Psoas muscle (tissue), 8 donors: ENCODE data around the gene WTAP. TPM values are rescaled to one million over a fixed set of nuclear protein-coding genes. Genes with fewer than 3 reads are reported as not detected.

Experiments used
- ATAC-seq, 4 donors: fragments of 200-7000 bp; cut with Tn5 transposase; one replicate each; pipeline ENCODE4 v1.9.1; 2020; ENCODE audit warnings: moderate library complexity in 3 of 4, mild to moderate bottlenecking in 2 of 4
- DNase-seq, 2 donors: peaks; one replicate each; pipeline ENCODE4 v3.0.0-alpha.2; 2020
- H3K27ac ChIP-seq: fragments of 200-600 bp; one replicate; pipeline ENCODE4 v1.8.0; 2022
- H3K27me3 ChIP-seq, 3 donors: fragments of 200-600 bp in 1 of 3; one replicate each; pipeline versions ENCODE4 v1.6.1 to v1.8.0; 2013 to 2022; ENCODE audit warnings: low read length in 2 of 3, mild to moderate bottlenecking in 2 of 3, moderate library complexity in 1 of 3; ENCODE audit not compliant: insufficient read depth in 3 of 3
- H3K36me3 ChIP-seq, 2 donors: fragments of 200-600 bp in 1 of 2; one replicate each; pipeline versions ENCODE4 v1.6.1 to v1.8.0; 2013 to 2022; ENCODE audit warnings: low read depth in 1 of 2, mild to moderate bottlenecking in 1 of 2, moderate library complexity in 1 of 2; ENCODE audit not compliant: insufficient read depth in 1 of 2
- H3K4me1 ChIP-seq: fragments of 200-600 bp; one replicate; pipeline ENCODE4 v1.8.0; 2022
- H3K4me3 ChIP-seq: fragments of 200-600 bp; one replicate; pipeline ENCODE4 v1.8.0; 2022; ENCODE audit warnings: mild to moderate bottlenecking
- H3K9me3 ChIP-seq: fragments of 200-600 bp; one replicate; pipeline ENCODE4 v1.8.0; 2022
- WGBS, 3 donors: extraction: QIAGEN DNeasy Blood & Tissue Kit; methylation state at CpG; one replicate each; pipeline versions ENCODE4 v1.1.6 to v1.1.7; 2013; 5-methylcytosine and 5-hydroxymethylcytosine counted together
- intact Hi-C, 2 donors: fragments of 100-400 bp; cut with DNase I; formaldehyde crosslinking; loops; one replicate each; pipeline versions ENCODE4 v1.11.0 to v1.14.2; 2022
- polyA plus RNA-seq, 3 donors: library from polyadenylated mRNA; stranded (reverse); fragments of 200-250 nt; gene quantifications; one replicate each; pipeline ENCODE4 v1.2.3, GENCODE V29; 2013
- total RNA-seq, 4 donors: library from RNA; stranded (reverse); fragmentation: NEBNext Ultra II Directional in 2 of 4; extraction: Animal tissue kit (Norgen Biotek cat#: 25700) in 2 of 4; gene quantifications; one replicate each; pipeline versions ENCODE4 v1.2.1 to v1.2.4, GENCODE V29; 2021 to 2023
- TF ChIP-seq, protein P1 (sequence below): fragments of 200-600 bp; IDR thresholded peaks from one replicate; pipeline ENCODE4 v1.8.0; 2022; ENCODE audit warnings: antibody characterized with exemption
- donor health status: healthy with polysubstance abuse.
- donor health status: DM: no; HTN: no; CAD: no; lungs with moderate emphysema.
- donor health status: Bipolar disorder and iron deficiency.
- donor health status: healthy.
- donor health status: DM: yes; HTN: yes; CAD: no.
- donor health status: DM: no; HTN: no; CAD: no.
- donor health status: DM: no; HTN: no; CAD: no.
- donor health status: DM: yes; HTN: yes; CAD: no.

Gene WTAP
- total and polyA plus RNA-seq, 7 donors: 51.8 to 284 (median 131) TPM

DNA sequence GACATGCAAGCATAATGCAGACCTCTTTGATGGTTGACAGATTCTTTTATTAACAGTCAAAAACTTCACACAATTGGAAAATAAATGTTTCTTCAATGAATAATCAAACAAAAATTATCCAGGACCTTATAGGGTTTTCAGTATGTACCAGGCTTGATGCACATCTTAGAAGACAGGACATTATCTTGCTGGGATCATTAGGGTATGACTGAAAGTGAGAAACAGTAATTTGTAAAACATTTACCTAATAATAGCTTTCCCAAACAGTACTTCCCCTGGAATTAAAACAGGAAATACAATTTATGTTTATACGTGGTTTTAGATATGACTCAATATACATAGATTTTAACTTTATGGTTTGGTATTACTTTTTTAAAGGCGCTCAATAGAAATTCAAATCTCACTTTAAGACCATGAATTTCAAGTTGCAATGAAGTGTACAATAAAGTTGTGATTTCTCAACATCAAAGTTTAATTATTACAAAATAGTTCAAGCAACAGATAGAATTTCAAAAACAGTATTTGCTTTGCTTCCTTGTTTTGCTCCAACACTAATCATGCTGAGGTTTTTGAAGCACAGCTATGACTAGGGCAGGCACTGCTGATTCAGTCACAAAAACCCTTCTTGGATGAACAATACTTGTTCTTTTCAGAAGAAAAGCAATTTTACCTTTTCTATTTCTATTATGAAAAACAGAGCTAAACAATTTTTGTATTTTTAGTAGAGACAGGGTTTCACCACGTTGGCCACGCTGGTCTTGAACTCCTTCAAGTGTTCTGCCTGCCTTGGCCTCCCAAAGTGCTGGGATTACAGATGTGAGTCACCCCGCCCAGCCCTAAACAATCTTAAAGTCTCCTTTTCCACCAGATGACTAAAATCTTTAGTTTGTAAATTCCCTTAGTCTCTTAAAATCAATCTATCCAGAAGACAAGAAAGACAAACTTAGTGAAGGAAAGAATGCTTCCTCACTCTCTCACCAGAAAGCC, 47.9 kb upstream of the WTAP start:
- ATAC-seq (no peak), DNase-seq (no peak)
- Histone ChIP-seq H3K27ac (no peak overlapping the region), H3K4me1 (peaks cover 20% of the 10 kb centered on the region), H3K27me3 (no peaks in the 10 kb centered on the region), H3K9me3 (no peaks in the 10 kb centered on the region), H3K4me3 (no peak overlapping the region), H3K36me3 (peaks cover 7 to 70% of the 10 kb centered on the region in 2 donors)
- 80 to 82% (median 81%) methylated on average over 5 of the region's 5 CpGs for WGBS, 3 donors
- TF ChIP-seq, protein P1, sequence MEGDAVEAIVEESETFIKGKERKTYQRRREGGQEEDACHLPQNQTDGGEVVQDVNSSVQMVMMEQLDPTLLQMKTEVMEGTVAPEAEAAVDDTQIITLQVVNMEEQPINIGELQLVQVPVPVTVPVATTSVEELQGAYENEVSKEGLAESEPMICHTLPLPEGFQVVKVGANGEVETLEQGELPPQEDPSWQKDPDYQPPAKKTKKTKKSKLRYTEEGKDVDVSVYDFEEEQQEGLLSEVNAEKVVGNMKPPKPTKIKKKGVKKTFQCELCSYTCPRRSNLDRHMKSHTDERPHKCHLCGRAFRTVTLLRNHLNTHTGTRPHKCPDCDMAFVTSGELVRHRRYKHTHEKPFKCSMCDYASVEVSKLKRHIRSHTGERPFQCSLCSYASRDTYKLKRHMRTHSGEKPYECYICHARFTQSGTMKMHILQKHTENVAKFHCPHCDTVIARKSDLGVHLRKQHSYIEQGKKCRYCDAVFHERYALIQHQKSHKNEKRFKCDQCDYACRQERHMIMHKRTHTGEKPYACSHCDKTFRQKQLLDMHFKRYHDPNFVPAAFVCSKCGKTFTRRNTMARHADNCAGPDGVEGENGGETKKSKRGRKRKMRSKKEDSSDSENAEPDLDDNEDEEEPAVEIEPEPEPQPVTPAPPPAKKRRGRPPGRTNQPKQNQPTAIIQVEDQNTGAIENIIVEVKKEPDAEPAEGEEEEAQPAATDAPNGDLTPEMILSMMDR: no peak
- intact Hi-C loops: loop anchor here in 1 of 2 donors (5.0 kb wide), 1 partner anchor 63 kb away; no protein-coding TSS in a partner anchor

DNA sequence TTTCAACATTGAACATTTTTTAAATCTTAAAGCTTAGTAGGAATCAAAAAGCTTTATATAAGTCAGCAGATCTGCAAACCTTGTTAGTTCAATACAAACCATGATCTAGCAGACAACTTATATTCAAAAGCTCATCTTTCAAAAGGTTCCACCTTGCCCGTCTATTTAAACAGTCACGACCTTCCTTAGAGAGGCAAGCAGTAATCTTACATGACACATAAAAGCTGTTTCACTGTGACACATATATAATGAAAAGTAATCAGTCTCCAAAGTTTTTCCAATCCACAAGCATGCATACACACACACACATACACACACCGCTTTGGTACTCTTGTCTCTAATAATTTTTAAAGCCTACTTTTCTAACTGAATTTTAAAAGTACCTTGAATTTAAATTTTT, 47.2 kb upstream of the WTAP start:
- WGBS, 3 donors: 60 to 83% (median 65%) methylated on average over 3 of the region's 3 CpGs
- DNase-seq (no peak), ATAC-seq (no peak)
- Histone ChIP-seq H3K9me3 (no peaks in the 10 kb centered on the region), H3K27ac (no peak overlapping the region), H3K4me1 (peaks cover 20% of the 10 kb centered on the region), H3K27me3 (no peaks in the 10 kb centered on the region), H3K4me3 (no peak overlapping the region), H3K36me3 (peaks cover 7 to 77% of the 10 kb centered on the region in 2 donors)
- intact Hi-C loops: loop anchor here in 1 of 2 donors (5.0 kb wide), 1 partner anchor 62 kb away; no protein-coding TSS in a partner anchor
- TF ChIP-seq, protein P1: no peak

DNA sequence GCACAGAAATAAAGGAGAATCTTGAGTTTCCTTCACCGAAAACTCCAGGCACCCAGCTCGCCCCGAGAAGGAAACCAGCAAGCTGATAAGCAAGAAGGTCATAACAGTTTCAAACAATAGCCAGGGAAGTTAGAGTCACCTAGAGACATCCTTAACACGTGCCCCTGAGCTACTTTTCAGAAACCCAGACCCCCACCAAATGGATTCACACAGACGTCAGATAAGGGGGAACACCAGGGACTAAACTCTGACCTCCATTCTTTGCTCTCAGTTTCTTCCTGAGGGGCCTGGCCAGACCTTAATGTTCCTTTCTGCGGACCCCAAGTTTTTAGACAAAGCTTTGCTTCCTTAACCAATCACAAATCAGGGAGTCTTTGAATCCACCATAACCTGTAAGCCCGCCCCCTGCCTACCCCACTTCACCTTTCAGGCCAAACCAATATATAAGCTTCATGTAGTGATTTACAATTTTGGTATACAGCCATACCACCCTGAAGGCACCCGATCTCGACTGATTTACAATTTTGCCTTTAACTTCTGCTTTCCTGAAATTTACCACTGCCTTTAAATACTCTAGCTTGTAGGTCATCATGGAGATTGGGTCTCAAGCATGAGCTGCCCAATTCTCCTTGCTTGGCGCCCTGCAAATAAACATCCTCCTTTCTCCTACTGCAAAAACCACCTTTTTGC, 46.0 kb upstream of the WTAP start:
- intact Hi-C loops: loop anchor here in 1 of 2 donors (5.0 kb wide), 1 partner anchor 61 kb away; no protein-coding TSS in a partner anchor
- H3K27me3 ChIP-seq: no peaks in the 10 kb centered on the region
- H3K36me3 ChIP-seq: peaks cover 7 to 89% of the 10 kb centered on the region in 2 donors
- peak overlapping the region; percentile 1 for H3K4me3 ChIP-seq
- H3K27ac ChIP-seq: no peak overlapping the region
- TF ChIP-seq, protein P1: no peak
- H3K4me1 ChIP-seq: peaks cover 22% of the 10 kb centered on the region
- 77 to 83% (median 77%) methylated on average over 10 of the region's 10 CpGs for WGBS, 3 donors
- peak in 1 of 4 donors; percentile 5 for ATAC-seq
- DNase-seq: no peak
- H3K9me3 ChIP-seq: no peaks in the 10 kb centered on the region

DNA sequence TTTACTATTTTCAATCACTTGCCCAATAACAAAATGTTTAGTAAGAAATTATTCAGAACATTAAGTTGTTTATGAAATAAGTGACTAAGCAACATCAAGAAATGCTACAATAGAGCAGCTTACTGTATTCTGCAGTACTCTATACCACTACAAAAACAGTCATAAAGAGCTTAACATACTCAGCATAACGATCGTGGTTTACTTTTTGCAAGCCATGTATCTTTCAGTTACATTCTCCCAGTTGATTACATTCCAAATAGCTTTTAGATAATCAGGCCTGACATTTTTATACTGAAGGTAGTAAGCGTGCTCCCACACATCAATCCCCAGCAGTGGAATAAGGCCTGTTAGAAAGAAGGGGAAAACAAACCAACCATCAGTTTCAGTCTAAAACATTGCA, 45.0 kb upstream of the WTAP start:
- H3K4me3 ChIP-seq: no peak overlapping the region
- H3K27me3 ChIP-seq: no peaks in the 10 kb centered on the region
- 83 to 86% (median 85%) methylated on average over 3 of the region's 3 CpGs for WGBS, 3 donors
- no peaks in the 10 kb centered on the region for H3K9me3 ChIP-seq
- peaks cover 7 to 99% of the 10 kb centered on the region in 2 donors for H3K36me3 ChIP-seq
- H3K4me1 ChIP-seq: peaks cover 31% of the 10 kb centered on the region
- intact Hi-C loops: loop anchor here in 1 of 2 donors (5.0 kb wide), 1 partner anchor 60 kb away; no protein-coding TSS in a partner anchor
- no peak for ATAC-seq
- peak overlapping the region; percentile 53 for H3K27ac ChIP-seq
- TF ChIP-seq, protein P1: no peak
- no peak for DNase-seq
